OCI-LY7 (cell line): Measurements from ENCODE around the gene HORMAD2.

Experiments
- CTCF ChIP-seq: fragments of 200-600 bp; sonication (generic); conservative IDR thresholded peaks from 2 replicates; pipeline ENCODE4 v1.5.1; 2014; ENCODE audit warnings: mild to moderate bottlenecking, antibody characterized with exemption, low read length, moderate library complexity, mixed read lengths
- EZH2phosphoT487 ChIP-seq: fragments of 200-600 bp; sonication (generic); IDR thresholded peaks from 2 replicates; pipeline ENCODE4 v1.6.1; 2018; ENCODE audit warnings: low read depth, borderline replicate concordance, mild to moderate bottlenecking, mixed run types, antibody characterized with exemption, low read length, moderate library complexity, mixed read lengths

- no peak for TF ChIP-seq CTCF
- TF ChIP-seq EZH2phosphoT487 = no peak
Measured at GRCh38 chr22:30225220-30225927, 145.1 kb downstream of the HORMAD2 start.
